WTC11 (cell line): Measurements from ENCODE around the gene RALA. TPM values are rescaled to one million over a fixed set of nuclear protein-coding genes. Genes with fewer than 3 reads are reported as not detected.

ENCODE experiments used
- ATAC-seq: fragments of 200-7000 bp; cut with Tn5 transposase; 2 replicates; pipeline ENCODE4 v1.10.0; 2021; ENCODE audit warnings: mild to moderate bottlenecking, moderate library complexity
- CTCF ChIA-PET: fragments of 300-600 bp; sonication (Branson Sonifier 250); formaldehyde crosslinking; loops from one replicate; lab custom pipeline; 2021; ENCODE audit warnings: antibody characterized with exemption; lab: Charles Lee
- POLR2A ChIA-PET: fragments of 350-600 bp; sonication (Branson Sonifier 250); formaldehyde crosslinking; loops from one replicate; lab custom pipeline; 2021; ENCODE audit warnings: antibody characterized with exemption; lab: Charles Lee
- DNase-seq: peaks from one replicate; pipeline ENCODE4 v3.0.0; 2021; ENCODE audit warnings: low spot score
- H3K27ac Mint-ChIP-seq: 2 replicates; pipeline ENCODE4 v1.8.0; 2021; ENCODE audit warnings: mixed read lengths
- H3K27me3 Mint-ChIP-seq: 2 replicates; pipeline ENCODE4 v1.8.0; 2021; ENCODE audit warnings: low read depth, mild to moderate bottlenecking, moderate library complexity, mixed read lengths
- H3K36me3 Mint-ChIP-seq: 2 replicates; pipeline ENCODE4 v1.8.0; 2021; ENCODE audit warnings: mixed read lengths
- H3K4me1 Mint-ChIP-seq: 2 replicates; pipeline ENCODE4 v1.8.0; 2022; ENCODE audit warnings: mixed read lengths
- H3K4me3 Mint-ChIP-seq: 2 replicates; pipeline ENCODE4 v1.8.0; 2021; ENCODE audit warnings: mild to moderate bottlenecking, moderate library complexity, mixed read lengths
- H3K9me3 Mint-ChIP-seq: 2 replicates; pipeline ENCODE4 v1.8.0; 2021; ENCODE audit warnings: mixed read lengths
- ELF4 ChIP-seq: sonication (generic); formaldehyde crosslinking; IDR thresholded peaks from 2 replicates; pipeline ENCODE4 v1.8.1; 2022; ENCODE audit warnings: low read depth, mild to moderate bottlenecking, moderate library complexity, missing genetic modification reagents
- ESRRA ChIP-seq: sonication (generic); formaldehyde crosslinking; IDR thresholded peaks from 2 replicates; pipeline ENCODE4 v1.8.1; 2022; ENCODE audit warnings: mild to moderate bottlenecking, missing genetic modification reagents, borderline replicate concordance
- FOXK1 ChIP-seq: sonication (generic); formaldehyde crosslinking; IDR thresholded peaks from 2 replicates; pipeline ENCODE4 v1.8.0; 2022; ENCODE audit warnings: mild to moderate bottlenecking, moderate library complexity, missing genetic modification reagents
- MXD4 ChIP-seq: fragments of 250-450 bp; sonication (Bioruptor Pico); IDR thresholded peaks from 2 replicates; pipeline ENCODE4 v1.8.0; 2021; ENCODE audit warnings: mild to moderate bottlenecking, moderate library complexity, borderline replicate concordance
- NFYB ChIP-seq: sonication (generic); formaldehyde crosslinking; conservative IDR thresholded peaks from 2 replicates; pipeline ENCODE4 v1.8.0; 2022; ENCODE audit warnings: low read depth, missing genetic modification reagents
- NR1H2 ChIP-seq: sonication (generic); formaldehyde crosslinking; IDR thresholded peaks from 2 replicates; pipeline ENCODE4 v1.9.0; 2021; ENCODE audit warnings: mild to moderate bottlenecking, moderate library complexity, missing genetic modification reagents
- SMAD3 ChIP-seq: sonication (generic); formaldehyde crosslinking; IDR thresholded peaks from 2 replicates; pipeline ENCODE4 v1.8.0; 2022; ENCODE audit warnings: missing genetic modification reagents, mild to moderate bottlenecking, borderline replicate concordance
- TCF7 ChIP-seq: sonication (generic); formaldehyde crosslinking; IDR thresholded peaks from 2 replicates; pipeline ENCODE4 v1.8.0; 2022; ENCODE audit warnings: mild to moderate bottlenecking, low read depth, missing genetic modification reagents, moderate library complexity
- ZNF317 ChIP-seq: sonication (generic); formaldehyde crosslinking; IDR thresholded peaks from 2 replicates; pipeline ENCODE4 v1.8.1; 2023; ENCODE audit warnings: low read depth, mild to moderate bottlenecking, moderate library complexity, missing genetic modification reagents, borderline replicate concordance
- total RNA-seq: library from RNA; stranded (reverse); gene quantifications from 3 replicates; pipeline ENCODE4 v1.2.3, GENCODE V29; 2021
- TF ChIP-seq, protein P1 (sequence below): fragments of 200-600 bp; IDR thresholded peaks from 2 replicates; pipeline ENCODE4 v1.8.0; 2022; ENCODE audit warnings: antibody characterized with exemption
- TF ChIP-seq, protein P2 (sequence below): fragments of 250-450 bp; sonication (Bioruptor Pico); IDR thresholded peaks from 2 replicates; pipeline ENCODE4 v2.1.2; 2022; ENCODE audit warnings: mild to moderate bottlenecking, moderate library complexity
- TF ChIP-seq, protein P3 (sequence below): fragments of 250-450 bp; sonication (Bioruptor Pico); IDR thresholded peaks from 2 replicates; pipeline ENCODE4 v1.9.0; 2021; ENCODE audit warnings: mild to moderate bottlenecking
- TF ChIP-seq, protein P4 (sequence below): sonication (generic); formaldehyde crosslinking; IDR thresholded peaks from 2 replicates; pipeline ENCODE4 v1.8.0; 2023; ENCODE audit warnings: missing genetic modification reagents, mild to moderate bottlenecking, borderline replicate concordance
- TF ChIP-seq, protein P5 (sequence below): sonication (generic); formaldehyde crosslinking; IDR thresholded peaks from 2 replicates; pipeline ENCODE4 v1.8.1; 2023; ENCODE audit warnings: mild to moderate bottlenecking, missing genetic modification reagents, moderate library complexity
- TF ChIP-seq, protein P6 (sequence below): sonication (generic); formaldehyde crosslinking; IDR thresholded peaks from 2 replicates; pipeline ENCODE4 v1.8.1; 2022; ENCODE audit warnings: mild to moderate bottlenecking, missing genetic modification reagents, moderate library complexity, borderline replicate concordance
- TF ChIP-seq, protein P7 (sequence below): fragments of 250-450 bp; sonication (Bioruptor Pico); IDR thresholded peaks from 2 replicates; pipeline ENCODE4 v1.9.0; 2021; ENCODE audit warnings: moderate library complexity, mild to moderate bottlenecking, inconsistent platforms, borderline replicate concordance

RALA gene
- total RNA-seq, 1 experiment from 2014 or later = 57.3 TPM

DNA sequence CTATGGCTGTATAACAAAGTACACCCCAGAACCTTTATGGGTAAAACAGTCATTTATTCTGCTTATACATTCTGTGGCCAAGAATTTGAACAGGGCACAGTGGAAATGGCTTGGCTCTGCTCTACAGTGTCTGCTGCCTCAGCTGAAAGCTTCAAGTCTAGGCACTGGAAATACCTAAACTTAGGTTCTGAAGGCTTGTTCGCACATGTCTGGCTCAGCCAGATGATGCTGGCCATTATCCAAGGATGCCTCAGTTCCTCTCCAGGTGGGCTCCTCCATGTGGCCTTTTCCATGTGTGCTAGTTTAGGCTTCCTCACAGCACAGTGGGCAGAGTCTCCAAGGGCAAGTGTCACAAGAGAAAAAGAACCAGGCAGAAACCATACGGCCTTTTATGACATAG, 76.8 kb downstream of the RALA start:
- Mint-ChIP-seq H3K27ac (peak overlapping the region; percentile 73), H3K36me3 (peaks cover 42% of the 10 kb centered on the region), H3K27me3 (no peaks in the 10 kb centered on the region), H3K4me3 (no peak overlapping the region), H3K9me3 (no peaks in the 10 kb centered on the region), H3K4me1 (peaks cover 4% of the 10 kb centered on the region)
- ATAC-seq (no peak), DNase-seq (no peak)
- ChIA-PET CTCF (interaction anchor here (1.6 kb wide), 1 partner anchor 42 kb away, joined by 6 read pairs; no protein-coding TSS in a partner anchor), POLR2A (no interaction called here)
- TF ChIP-seq, protein P1, sequence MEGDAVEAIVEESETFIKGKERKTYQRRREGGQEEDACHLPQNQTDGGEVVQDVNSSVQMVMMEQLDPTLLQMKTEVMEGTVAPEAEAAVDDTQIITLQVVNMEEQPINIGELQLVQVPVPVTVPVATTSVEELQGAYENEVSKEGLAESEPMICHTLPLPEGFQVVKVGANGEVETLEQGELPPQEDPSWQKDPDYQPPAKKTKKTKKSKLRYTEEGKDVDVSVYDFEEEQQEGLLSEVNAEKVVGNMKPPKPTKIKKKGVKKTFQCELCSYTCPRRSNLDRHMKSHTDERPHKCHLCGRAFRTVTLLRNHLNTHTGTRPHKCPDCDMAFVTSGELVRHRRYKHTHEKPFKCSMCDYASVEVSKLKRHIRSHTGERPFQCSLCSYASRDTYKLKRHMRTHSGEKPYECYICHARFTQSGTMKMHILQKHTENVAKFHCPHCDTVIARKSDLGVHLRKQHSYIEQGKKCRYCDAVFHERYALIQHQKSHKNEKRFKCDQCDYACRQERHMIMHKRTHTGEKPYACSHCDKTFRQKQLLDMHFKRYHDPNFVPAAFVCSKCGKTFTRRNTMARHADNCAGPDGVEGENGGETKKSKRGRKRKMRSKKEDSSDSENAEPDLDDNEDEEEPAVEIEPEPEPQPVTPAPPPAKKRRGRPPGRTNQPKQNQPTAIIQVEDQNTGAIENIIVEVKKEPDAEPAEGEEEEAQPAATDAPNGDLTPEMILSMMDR = no peak
- TF ChIP-seq, protein P2, sequence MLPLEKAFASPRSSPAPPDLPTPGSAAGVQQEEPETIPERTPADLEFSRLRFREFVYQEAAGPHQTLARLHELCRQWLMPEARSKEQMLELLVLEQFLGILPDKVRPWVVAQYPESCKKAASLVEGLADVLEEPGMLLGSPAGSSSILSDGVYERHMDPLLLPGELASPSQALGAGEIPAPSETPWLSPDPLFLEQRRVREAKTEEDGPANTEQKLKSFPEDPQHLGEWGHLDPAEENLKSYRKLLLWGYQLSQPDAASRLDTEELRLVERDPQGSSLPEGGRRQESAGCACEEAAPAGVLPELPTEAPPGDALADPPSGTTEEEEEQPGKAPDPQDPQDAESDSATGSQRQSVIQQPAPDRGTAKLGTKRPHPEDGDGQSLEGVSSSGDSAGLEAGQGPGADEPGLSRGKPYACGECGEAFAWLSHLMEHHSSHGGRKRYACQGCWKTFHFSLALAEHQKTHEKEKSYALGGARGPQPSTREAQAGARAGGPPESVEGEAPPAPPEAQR (CRISPR knock-in tag) = no peak
- no peak for TF ChIP-seq FOXK1 (CRISPR knock-in tag)
- TF ChIP-seq ZNF317 (CRISPR knock-in tag) = no peak
- no peak for TF ChIP-seq SMAD3
- no peak for TF ChIP-seq TCF7
- TF ChIP-seq, protein P3, sequence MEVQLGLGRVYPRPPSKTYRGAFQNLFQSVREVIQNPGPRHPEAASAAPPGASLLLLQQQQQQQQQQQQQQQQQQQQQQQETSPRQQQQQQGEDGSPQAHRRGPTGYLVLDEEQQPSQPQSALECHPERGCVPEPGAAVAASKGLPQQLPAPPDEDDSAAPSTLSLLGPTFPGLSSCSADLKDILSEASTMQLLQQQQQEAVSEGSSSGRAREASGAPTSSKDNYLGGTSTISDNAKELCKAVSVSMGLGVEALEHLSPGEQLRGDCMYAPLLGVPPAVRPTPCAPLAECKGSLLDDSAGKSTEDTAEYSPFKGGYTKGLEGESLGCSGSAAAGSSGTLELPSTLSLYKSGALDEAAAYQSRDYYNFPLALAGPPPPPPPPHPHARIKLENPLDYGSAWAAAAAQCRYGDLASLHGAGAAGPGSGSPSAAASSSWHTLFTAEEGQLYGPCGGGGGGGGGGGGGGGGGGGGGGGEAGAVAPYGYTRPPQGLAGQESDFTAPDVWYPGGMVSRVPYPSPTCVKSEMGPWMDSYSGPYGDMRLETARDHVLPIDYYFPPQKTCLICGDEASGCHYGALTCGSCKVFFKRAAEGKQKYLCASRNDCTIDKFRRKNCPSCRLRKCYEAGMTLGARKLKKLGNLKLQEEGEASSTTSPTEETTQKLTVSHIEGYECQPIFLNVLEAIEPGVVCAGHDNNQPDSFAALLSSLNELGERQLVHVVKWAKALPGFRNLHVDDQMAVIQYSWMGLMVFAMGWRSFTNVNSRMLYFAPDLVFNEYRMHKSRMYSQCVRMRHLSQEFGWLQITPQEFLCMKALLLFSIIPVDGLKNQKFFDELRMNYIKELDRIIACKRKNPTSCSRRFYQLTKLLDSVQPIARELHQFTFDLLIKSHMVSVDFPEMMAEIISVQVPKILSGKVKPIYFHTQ = no peak
- no peak for TF ChIP-seq ESRRA (CRISPR knock-in tag)
- no peak for TF ChIP-seq MXD4 (CRISPR knock-in tag)
- TF ChIP-seq, protein P4, sequence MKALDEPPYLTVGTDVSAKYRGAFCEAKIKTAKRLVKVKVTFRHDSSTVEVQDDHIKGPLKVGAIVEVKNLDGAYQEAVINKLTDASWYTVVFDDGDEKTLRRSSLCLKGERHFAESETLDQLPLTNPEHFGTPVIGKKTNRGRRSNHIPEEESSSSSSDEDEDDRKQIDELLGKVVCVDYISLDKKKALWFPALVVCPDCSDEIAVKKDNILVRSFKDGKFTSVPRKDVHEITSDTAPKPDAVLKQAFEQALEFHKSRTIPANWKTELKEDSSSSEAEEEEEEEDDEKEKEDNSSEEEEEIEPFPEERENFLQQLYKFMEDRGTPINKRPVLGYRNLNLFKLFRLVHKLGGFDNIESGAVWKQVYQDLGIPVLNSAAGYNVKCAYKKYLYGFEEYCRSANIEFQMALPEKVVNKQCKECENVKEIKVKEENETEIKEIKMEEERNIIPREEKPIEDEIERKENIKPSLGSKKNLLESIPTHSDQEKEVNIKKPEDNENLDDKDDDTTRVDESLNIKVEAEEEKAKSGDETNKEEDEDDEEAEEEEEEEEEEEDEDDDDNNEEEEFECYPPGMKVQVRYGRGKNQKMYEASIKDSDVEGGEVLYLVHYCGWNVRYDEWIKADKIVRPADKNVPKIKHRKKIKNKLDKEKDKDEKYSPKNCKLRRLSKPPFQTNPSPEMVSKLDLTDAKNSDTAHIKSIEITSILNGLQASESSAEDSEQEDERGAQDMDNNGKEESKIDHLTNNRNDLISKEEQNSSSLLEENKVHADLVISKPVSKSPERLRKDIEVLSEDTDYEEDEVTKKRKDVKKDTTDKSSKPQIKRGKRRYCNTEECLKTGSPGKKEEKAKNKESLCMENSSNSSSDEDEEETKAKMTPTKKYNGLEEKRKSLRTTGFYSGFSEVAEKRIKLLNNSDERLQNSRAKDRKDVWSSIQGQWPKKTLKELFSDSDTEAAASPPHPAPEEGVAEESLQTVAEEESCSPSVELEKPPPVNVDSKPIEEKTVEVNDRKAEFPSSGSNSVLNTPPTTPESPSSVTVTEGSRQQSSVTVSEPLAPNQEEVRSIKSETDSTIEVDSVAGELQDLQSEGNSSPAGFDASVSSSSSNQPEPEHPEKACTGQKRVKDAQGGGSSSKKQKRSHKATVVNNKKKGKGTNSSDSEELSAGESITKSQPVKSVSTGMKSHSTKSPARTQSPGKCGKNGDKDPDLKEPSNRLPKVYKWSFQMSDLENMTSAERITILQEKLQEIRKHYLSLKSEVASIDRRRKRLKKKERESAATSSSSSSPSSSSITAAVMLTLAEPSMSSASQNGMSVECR (CRISPR knock-in tag) = no peak
- TF ChIP-seq, protein P5, sequence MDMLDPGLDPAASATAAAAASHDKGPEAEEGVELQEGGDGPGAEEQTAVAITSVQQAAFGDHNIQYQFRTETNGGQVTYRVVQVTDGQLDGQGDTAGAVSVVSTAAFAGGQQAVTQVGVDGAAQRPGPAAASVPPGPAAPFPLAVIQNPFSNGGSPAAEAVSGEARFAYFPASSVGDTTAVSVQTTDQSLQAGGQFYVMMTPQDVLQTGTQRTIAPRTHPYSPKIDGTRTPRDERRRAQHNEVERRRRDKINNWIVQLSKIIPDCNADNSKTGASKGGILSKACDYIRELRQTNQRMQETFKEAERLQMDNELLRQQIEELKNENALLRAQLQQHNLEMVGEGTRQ (CRISPR knock-in tag) = no peak
- TF ChIP-seq, protein P6, sequence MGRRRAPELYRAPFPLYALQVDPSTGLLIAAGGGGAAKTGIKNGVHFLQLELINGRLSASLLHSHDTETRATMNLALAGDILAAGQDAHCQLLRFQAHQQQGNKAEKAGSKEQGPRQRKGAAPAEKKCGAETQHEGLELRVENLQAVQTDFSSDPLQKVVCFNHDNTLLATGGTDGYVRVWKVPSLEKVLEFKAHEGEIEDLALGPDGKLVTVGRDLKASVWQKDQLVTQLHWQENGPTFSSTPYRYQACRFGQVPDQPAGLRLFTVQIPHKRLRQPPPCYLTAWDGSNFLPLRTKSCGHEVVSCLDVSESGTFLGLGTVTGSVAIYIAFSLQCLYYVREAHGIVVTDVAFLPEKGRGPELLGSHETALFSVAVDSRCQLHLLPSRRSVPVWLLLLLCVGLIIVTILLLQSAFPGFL (CRISPR knock-in tag) = no peak
- TF ChIP-seq NR1H2 (CRISPR knock-in tag) = no peak
- no peak for TF ChIP-seq ELF4 (CRISPR knock-in tag)
- no peak for TF ChIP-seq NFYB (CRISPR knock-in tag)
- TF ChIP-seq, protein P7, sequence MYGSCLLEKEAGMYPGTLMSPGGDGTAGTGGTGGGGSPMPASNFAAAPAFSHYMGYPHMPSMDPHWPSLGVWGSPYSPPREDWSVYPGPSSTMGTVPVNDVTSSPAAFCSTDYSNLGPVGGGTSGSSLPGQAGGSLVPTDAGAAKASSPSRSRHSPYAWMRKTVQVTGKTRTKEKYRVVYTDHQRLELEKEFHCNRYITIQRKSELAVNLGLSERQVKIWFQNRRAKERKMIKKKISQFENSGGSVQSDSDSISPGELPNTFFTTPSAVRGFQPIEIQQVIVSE (CRISPR knock-in tag) = no peak
